SKM-1 treated with dmso at 0.1 percent for 144 hours (cell line): Measurements from ENCODE around the gene MOK.

Source experiments
- DNase-seq: peaks from one replicate; lab custom pipeline; 2025; ENCODE audit not compliant: unreplicated experiment; lab: John Stamatoyannopoulos, UW

Gene MOK

GRCh38 chr14:102209224-102209966 is 95.6 kb downstream of the MOK start:
- DNase-seq: no peak

GRCh38 chr14:102208741-102209140 is 96.2 kb downstream of the MOK start:
- no peak for DNase-seq

- no peak for DNase-seq
These were observed 97.1 kb downstream of the MOK start for GRCh38 chr14:102207831-102208365.

- no peak for DNase-seq
These were observed 98.0 kb downstream of the MOK start for GRCh38 chr14:102206918-102207317.

GRCh38 chr14:102205560-102205959 is 99.4 kb downstream of the MOK start:
- no peak for DNase-seq

GRCh38 chr14:102203382-102203781 is 101.6 kb downstream of the MOK start:
- DNase-seq: no peak

GRCh38 chr14:102202944-102203343 is 102.0 kb downstream of the MOK start:
- DNase-seq: no peak

GRCh38 chr14:102201776-102202175 is 103.2 kb downstream of the MOK start:
- no peak for DNase-seq

GRCh38 chr14:102201353-102201738 is 103.6 kb downstream of the MOK start:
- DNase-seq: no peak

- no peak for DNase-seq
These were observed 104.1 kb downstream of the MOK start for GRCh38 chr14:102200690-102201352.

GRCh38 chr14:102197317-102197853 is 107.6 kb downstream of the MOK start:
- no peak for DNase-seq

- no peak for DNase-seq
These were observed 108.1 kb downstream of the MOK start for GRCh38 chr14:102196902-102197230.

- no peak for DNase-seq
These were observed 108.7 kb downstream of the MOK start for GRCh38 chr14:102196039-102196901.

- no peak for DNase-seq
These were observed 109.5 kb downstream of the MOK start for GRCh38 chr14:102195446-102195845.

- DNase-seq: no peak
These were observed 110.1 kb downstream of the MOK start for GRCh38 chr14:102194856-102195255.

- DNase-seq: no peak
These were observed 112.0 kb downstream of the MOK start for GRCh38 chr14:102192840-102193502.

- DNase-seq: no peak
These were observed 115.1 kb downstream of the MOK start for GRCh38 chr14:102189874-102190273.

GRCh38 chr14:102188187-102188586 is 116.8 kb downstream of the MOK start:
- DNase-seq: no peak

GRCh38 chr14:102187568-102188001 is 117.4 kb downstream of the MOK start:
- DNase-seq: no peak

GRCh38 chr14:102187044-102187443 is 117.9 kb downstream of the MOK start:
- DNase-seq: no peak

GRCh38 chr14:102185360-102185759 is 119.6 kb downstream of the MOK start:
- DNase-seq: no peak
